ENCODE measurements around the gene RALY. TPM values are rescaled to one million over a fixed set of nuclear protein-coding genes. Genes with fewer than 3 reads are reported as not detected.
A peak's percentile ranks its signal among the peaks of the same experiment; 100 is the strongest.

The RALY gene
- total RNA-seq, 1 experiment from 2014 or later, result 298 TPM

GRCh38 chr20:33967126-33967525 is 26.6 kb upstream of the RALY start:
- peaks cover 3% of the 10 kb centered on the region for H3K27me3 Mint-ChIP-seq (ENCODE audit: insufficient read depth, unreplicated experiment)
- CTCF ChIA-PET, result interaction anchor here (0.6 to 1.0 kb wide), 3 partner anchors 51 to 102 kb away, joined by 3 read pairs; no protein-coding TSS in a partner anchor

DNA sequence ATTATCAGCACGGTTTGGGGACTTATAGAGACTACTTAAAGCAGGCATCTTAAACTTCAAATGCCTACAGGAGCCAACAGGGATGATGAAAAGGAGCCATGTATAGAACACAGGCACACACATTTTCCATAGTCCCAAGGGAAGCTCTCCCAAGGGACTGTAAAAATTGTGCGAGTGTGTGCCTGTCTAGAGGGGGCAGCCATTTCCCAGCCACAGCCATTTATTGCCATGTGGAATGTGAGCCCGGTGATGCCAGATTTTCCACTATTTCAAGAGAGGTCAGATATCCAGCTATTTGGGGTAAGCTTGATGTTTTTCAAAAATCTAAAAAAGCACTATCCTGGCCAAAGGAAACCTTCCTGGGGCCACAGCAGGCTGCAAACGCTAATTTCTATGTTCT is 24.1 kb upstream of the RALY start:
- Mint-ChIP-seq H3K4me3 (ENCODE audit: unreplicated experiment) (no peak overlapping the region), H3K27me3 (ENCODE audit: insufficient read depth, unreplicated experiment) (peaks cover 3% of the 10 kb centered on the region), H3K4me1 (ENCODE audit: low read depth, unreplicated experiment) (no peaks in the 10 kb centered on the region), H3K36me3 (ENCODE audit: insufficient read depth, unreplicated experiment) (no peaks in the 10 kb centered on the region), H3K27ac (ENCODE audit: unreplicated experiment) (no peak overlapping the region), H3K9me3 (ENCODE audit: unreplicated experiment) (no peaks in the 10 kb centered on the region)
- TF ChIP-seq, protein P1, sequence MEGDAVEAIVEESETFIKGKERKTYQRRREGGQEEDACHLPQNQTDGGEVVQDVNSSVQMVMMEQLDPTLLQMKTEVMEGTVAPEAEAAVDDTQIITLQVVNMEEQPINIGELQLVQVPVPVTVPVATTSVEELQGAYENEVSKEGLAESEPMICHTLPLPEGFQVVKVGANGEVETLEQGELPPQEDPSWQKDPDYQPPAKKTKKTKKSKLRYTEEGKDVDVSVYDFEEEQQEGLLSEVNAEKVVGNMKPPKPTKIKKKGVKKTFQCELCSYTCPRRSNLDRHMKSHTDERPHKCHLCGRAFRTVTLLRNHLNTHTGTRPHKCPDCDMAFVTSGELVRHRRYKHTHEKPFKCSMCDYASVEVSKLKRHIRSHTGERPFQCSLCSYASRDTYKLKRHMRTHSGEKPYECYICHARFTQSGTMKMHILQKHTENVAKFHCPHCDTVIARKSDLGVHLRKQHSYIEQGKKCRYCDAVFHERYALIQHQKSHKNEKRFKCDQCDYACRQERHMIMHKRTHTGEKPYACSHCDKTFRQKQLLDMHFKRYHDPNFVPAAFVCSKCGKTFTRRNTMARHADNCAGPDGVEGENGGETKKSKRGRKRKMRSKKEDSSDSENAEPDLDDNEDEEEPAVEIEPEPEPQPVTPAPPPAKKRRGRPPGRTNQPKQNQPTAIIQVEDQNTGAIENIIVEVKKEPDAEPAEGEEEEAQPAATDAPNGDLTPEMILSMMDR (IDR thresholded peaks at IDR 0.05; ENCODE audit: insufficient read depth in 1 of 2, low read depth in 1 of 2, low read length in 1 of 2, severe bottlenecking in 1 of 2, unreplicated experiment in 1 of 2), result no peak
- POLR2A ChIA-PET, result interaction anchor here (1.2 kb wide), 1 partner anchor 24 kb away, joined by 4 read pairs; no protein-coding TSS in a partner anchor
- BruUV-seq (replicated peaks), result no TSS peak
- CTCF ChIA-PET, result no interaction called here
- no peaks in the 10 kb centered on the region for H3K36me3 ChIP-seq (ENCODE audit: control insufficient read depth, insufficient read depth, low read length)
- H3K4me3 ChIP-seq (ENCODE audit: low read depth, low read length), result no peak overlapping the region
- intact Hi-C loops (cut with micrococcal nuclease; ENCODE audit: unreplicated experiment), result no loop called here
- DNase-seq, result peak in 1 of 2 experiments; percentile 26
- no peaks in the 10 kb centered on the region for H3K27me3 ChIP-seq (replicated peaks; ENCODE audit: control insufficient read depth, insufficient read depth, low read length)
- H3K9me3 ChIP-seq, result no peaks in the 10 kb centered on the region
- H3K4me1 ChIP-seq, result no peaks in the 10 kb centered on the region

More at GRCh38 chr20:33967126-33967525, 26.6 kb upstream of the RALY start:
- no peaks in the 10 kb centered on the region for H3K36me3 Mint-ChIP-seq (ENCODE audit: insufficient read depth, unreplicated experiment)
- no peak overlapping the region for H3K27ac Mint-ChIP-seq (ENCODE audit: unreplicated experiment)
- H3K9me3 Mint-ChIP-seq (ENCODE audit: unreplicated experiment), result no peaks in the 10 kb centered on the region
- H3K4me3 ChIP-seq (ENCODE audit: low read depth, low read length), result no peak overlapping the region
- no TSS peak for BruUV-seq (replicated peaks)
- POLR2A ChIA-PET, result interaction anchor here (0.5 kb wide), 1 partner anchor 26 kb away, joined by 7 read pairs; no protein-coding TSS in a partner anchor
- TF ChIP-seq, protein P1 (IDR thresholded peaks at IDR 0.05; ENCODE audit: insufficient read depth in 1 of 2, low read depth in 1 of 2, low read length in 1 of 2, severe bottlenecking in 1 of 2, unreplicated experiment in 1 of 2), result no peak
- H3K4me1 Mint-ChIP-seq (ENCODE audit: low read depth, unreplicated experiment), result no peaks in the 10 kb centered on the region
- peak in 1 of 2 experiments; percentile 15 for DNase-seq
- no peak overlapping the region for H3K4me3 Mint-ChIP-seq (ENCODE audit: unreplicated experiment)
- no peaks in the 10 kb centered on the region for H3K9me3 ChIP-seq
- H3K36me3 ChIP-seq (ENCODE audit: control insufficient read depth, insufficient read depth, low read length), result no peaks in the 10 kb centered on the region
- H3K27me3 ChIP-seq (replicated peaks; ENCODE audit: control insufficient read depth, insufficient read depth, low read length), result no peaks in the 10 kb centered on the region
- H3K4me1 ChIP-seq, result no peaks in the 10 kb centered on the region
- intact Hi-C loops (cut with micrococcal nuclease; ENCODE audit: unreplicated experiment), result no loop called here

DNA sequence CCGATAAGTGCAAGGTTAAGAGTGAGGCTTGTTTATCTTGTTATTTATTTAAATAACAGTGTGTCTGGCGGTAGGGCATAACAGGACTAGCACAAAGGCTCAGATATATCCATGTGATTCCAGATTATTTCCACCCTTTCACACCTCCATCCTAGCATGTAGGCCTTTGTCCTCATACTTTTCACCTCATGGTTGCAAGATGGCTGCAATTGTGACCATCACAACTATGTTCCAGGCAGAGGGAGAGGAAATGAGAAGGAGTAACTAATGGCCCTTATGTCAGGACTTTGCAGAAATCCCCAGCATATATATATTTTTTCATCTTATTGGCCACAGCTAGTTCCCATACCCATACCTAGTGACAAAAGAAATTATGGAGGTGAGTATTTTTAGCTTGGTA is 23.5 kb upstream of the RALY start:
- Mint-ChIP-seq H3K4me3 (ENCODE audit: unreplicated experiment) (no peak overlapping the region), H3K27me3 (ENCODE audit: insufficient read depth, unreplicated experiment) (peaks cover 3% of the 10 kb centered on the region), H3K9me3 (ENCODE audit: unreplicated experiment) (no peaks in the 10 kb centered on the region), H3K4me1 (ENCODE audit: low read depth, unreplicated experiment) (no peaks in the 10 kb centered on the region), H3K36me3 (ENCODE audit: insufficient read depth, unreplicated experiment) (no peaks in the 10 kb centered on the region), H3K27ac (ENCODE audit: unreplicated experiment) (no peak overlapping the region)
- intact Hi-C loops (cut with micrococcal nuclease; ENCODE audit: unreplicated experiment), result no loop called here
- Histone ChIP-seq H3K9me3 (no peaks in the 10 kb centered on the region), H3K27me3 (replicated peaks; ENCODE audit: control insufficient read depth, insufficient read depth, low read length) (no peaks in the 10 kb centered on the region), H3K36me3 (ENCODE audit: control insufficient read depth, insufficient read depth, low read length) (no peaks in the 10 kb centered on the region), H3K4me3 (ENCODE audit: low read depth, low read length) (no peak overlapping the region), H3K4me1 (no peaks in the 10 kb centered on the region)
- no peak for DNase-seq
- CTCF ChIA-PET, result no interaction called here
- TF ChIP-seq, protein P1 (IDR thresholded peaks at IDR 0.05; ENCODE audit: insufficient read depth in 1 of 2, low read depth in 1 of 2, low read length in 1 of 2, severe bottlenecking in 1 of 2, unreplicated experiment in 1 of 2), result no peak
- BruUV-seq (replicated peaks), result no TSS peak
- POLR2A ChIA-PET, result interaction anchor here (1.2 kb wide), 1 partner anchor 23 kb away, joined by 4 read pairs; no protein-coding TSS in a partner anchor

Data from Caco-2 (cell line).